Measurements from ENCODE around the gene IGF2R. TPM values are rescaled to one million over a fixed set of nuclear protein-coding genes. Genes with fewer than 3 reads are reported as not detected.

The IGF2R gene
- total RNA-seq, 1 donor from 2014 or later = 144 TPM

DNA sequence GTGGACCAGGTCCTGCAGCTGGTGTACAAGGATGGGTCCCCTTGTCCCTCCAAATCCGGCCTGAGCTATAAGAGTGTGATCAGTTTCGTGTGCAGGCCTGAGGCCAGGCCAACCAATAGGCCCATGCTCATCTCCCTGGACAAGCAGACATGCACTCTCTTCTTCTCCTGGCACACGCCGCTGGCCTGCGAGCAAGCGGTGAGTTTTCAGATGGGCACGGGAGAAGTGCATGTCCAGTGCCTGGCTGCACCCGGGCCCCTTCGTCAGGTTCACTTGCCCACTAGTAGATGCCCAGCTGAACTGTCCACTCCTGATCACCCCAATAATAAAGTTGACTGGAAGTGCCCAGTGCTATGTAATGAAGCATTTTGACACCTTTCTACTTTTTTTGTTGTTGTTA, 104.4 kb downstream of the IGF2R start:
- Mint-ChIP-seq H3K36me3 (ENCODE audit: insufficient read depth) (peaks cover 47% of the 10 kb centered on the region), H3K4me3 (ENCODE audit: low read depth) (no peak overlapping the region)

DNA sequence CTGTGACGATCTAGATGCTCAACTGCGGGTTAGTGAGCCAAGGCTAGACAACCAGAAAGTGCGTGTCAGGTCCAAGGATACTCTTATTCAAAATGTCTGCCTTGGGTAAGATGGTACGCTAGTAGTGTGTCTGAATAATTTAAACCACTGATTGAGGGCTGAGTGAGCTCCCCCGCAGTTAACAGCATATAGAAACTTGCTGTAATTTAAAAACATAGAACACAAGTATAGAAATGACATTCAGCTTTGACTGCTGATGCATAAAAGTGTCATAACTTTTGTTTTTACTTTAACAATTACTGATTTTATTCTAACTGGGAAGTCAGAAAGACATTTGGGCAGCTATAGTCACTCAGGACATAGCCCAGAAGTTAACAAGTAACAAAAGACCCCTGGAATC, 107.1 kb downstream of the IGF2R start:
- TF ChIP-seq, protein P1, sequence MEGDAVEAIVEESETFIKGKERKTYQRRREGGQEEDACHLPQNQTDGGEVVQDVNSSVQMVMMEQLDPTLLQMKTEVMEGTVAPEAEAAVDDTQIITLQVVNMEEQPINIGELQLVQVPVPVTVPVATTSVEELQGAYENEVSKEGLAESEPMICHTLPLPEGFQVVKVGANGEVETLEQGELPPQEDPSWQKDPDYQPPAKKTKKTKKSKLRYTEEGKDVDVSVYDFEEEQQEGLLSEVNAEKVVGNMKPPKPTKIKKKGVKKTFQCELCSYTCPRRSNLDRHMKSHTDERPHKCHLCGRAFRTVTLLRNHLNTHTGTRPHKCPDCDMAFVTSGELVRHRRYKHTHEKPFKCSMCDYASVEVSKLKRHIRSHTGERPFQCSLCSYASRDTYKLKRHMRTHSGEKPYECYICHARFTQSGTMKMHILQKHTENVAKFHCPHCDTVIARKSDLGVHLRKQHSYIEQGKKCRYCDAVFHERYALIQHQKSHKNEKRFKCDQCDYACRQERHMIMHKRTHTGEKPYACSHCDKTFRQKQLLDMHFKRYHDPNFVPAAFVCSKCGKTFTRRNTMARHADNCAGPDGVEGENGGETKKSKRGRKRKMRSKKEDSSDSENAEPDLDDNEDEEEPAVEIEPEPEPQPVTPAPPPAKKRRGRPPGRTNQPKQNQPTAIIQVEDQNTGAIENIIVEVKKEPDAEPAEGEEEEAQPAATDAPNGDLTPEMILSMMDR (IDR thresholded peaks at IDR 0.05; ENCODE audit: unreplicated experiment) = no peak
- no peak overlapping the region for H3K27ac Mint-ChIP-seq
- no peaks in the 10 kb centered on the region for H3K27me3 Mint-ChIP-seq
- no peak overlapping the region for H3K4me3 Mint-ChIP-seq (ENCODE audit: low read depth)
- no peaks in the 10 kb centered on the region for H3K4me1 Mint-ChIP-seq (ENCODE audit: low read depth)
- DNase-seq (ENCODE audit: low spot score, unreplicated experiment) = no peak
- H3K36me3 Mint-ChIP-seq (ENCODE audit: insufficient read depth) = peaks cover 50% of the 10 kb centered on the region
- peaks cover 3% of the 10 kb centered on the region for H3K9me3 Mint-ChIP-seq (ENCODE audit: low read depth)

More for the DNA sequence above, 104.4 kb downstream of the IGF2R start:
- Mint-ChIP-seq H3K27ac (no peak overlapping the region), H3K4me1 (ENCODE audit: low read depth) (no peaks in the 10 kb centered on the region), H3K27me3 (no peaks in the 10 kb centered on the region), H3K9me3 (ENCODE audit: low read depth) (no peaks in the 10 kb centered on the region)
- TF ChIP-seq, protein P1 (IDR thresholded peaks at IDR 0.05; ENCODE audit: unreplicated experiment) = no peak
- DNase-seq (ENCODE audit: low spot score, unreplicated experiment) = no peak

DNA sequence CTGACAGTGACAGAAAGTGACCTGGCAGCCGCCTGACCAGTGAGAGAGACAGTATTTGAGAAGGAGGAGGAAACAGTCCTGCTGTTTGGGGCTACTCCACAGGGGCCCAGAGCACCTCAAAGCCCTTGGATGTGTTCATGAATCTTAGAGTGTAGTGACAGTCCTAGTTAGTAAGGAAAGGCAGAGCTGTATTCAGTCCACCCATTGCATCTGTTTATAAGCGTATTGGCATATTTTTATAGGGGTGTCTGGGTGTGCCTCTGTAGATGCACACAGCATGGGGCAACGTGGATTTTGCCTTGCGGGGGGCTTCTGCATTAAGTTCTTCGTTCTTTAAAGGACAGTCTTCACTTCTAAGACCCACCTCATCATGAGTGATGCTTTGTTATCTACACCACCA, 108.1 kb downstream of the IGF2R start:
- H3K4me1 Mint-ChIP-seq (ENCODE audit: low read depth) = peaks cover 2% of the 10 kb centered on the region
- no peaks in the 10 kb centered on the region for H3K27me3 Mint-ChIP-seq

DNA sequence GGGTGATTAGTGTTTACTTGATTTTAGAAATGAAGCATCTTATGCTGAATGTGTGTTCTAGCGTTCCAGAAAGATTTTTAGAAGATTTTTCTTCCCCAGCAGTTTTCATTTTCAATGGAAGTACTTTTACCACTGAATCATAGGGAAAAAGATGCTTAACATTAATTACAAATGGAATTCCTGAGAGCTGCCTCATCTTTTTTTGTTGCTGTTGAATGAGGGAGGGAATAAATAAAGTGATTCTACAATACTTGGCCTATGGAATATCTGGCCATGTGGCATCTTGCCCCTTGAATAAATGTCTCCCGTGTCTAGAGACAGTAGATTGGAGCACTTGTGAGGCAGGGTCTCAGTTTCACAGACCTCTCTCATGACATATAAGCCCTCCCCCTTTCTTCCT, 108.6 kb downstream of the IGF2R start:
- Mint-ChIP-seq H3K4me3 (ENCODE audit: low read depth) (no peak overlapping the region), H3K27ac (no peak overlapping the region), H3K9me3 (ENCODE audit: low read depth) (peaks cover 3% of the 10 kb centered on the region), H3K27me3 (no peaks in the 10 kb centered on the region), H3K4me1 (ENCODE audit: low read depth) (peaks cover 2% of the 10 kb centered on the region), H3K36me3 (ENCODE audit: insufficient read depth) (peaks cover 55% of the 10 kb centered on the region)
- no peak for DNase-seq (ENCODE audit: low spot score, unreplicated experiment)
- TF ChIP-seq, protein P1 (IDR thresholded peaks at IDR 0.05; ENCODE audit: unreplicated experiment) = no peak

More for the DNA sequence above, 108.1 kb downstream of the IGF2R start:
- Mint-ChIP-seq H3K36me3 (ENCODE audit: insufficient read depth) (peaks cover 57% of the 10 kb centered on the region), H3K27ac (no peak overlapping the region), H3K9me3 (ENCODE audit: low read depth) (peaks cover 3% of the 10 kb centered on the region), H3K4me3 (ENCODE audit: low read depth) (no peak overlapping the region)
- TF ChIP-seq, protein P1 (IDR thresholded peaks at IDR 0.05; ENCODE audit: unreplicated experiment) = no peak
- DNase-seq (ENCODE audit: low spot score, unreplicated experiment) = no peak

DNA sequence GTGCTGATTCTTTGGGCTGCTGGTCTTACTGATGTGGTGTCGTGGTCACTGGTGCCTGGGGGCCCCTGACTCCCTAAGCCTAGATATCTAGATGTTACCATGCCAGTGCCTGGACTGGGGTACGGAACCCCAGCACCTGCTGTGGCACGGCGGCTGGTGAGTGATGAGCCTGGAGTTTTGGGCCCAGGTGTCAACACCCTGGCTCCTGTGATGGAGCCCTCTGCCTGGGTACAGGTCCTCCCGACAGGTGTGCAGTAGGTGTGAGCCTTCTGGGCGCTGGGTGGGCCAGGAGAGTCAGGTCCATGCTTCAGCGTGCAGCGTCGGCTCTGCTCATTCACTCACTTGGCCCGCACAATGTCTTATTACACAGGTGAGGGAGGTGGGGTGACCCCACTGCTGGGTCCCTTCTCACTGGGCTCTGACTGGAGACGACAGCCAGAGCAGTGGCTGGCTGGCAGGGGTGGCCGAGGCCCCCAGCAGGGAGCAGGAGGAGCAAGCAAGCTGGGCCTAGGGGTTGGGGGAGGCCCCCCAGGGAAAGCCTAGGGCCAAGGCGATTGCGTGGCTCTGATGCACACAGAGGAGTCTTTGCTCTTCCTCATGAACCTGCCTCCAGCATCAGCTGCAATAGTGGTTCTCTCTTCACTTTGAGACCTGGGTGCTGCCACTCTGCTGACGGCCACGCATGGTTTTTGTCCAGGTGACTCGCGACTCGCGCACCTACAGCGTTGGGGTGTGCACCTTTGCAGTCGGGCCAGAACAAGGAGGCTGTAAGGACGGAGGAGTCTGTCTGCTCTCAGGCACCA, 110.2 kb downstream of the IGF2R start:
- no peaks in the 10 kb centered on the region for H3K27me3 Mint-ChIP-seq
- H3K9me3 Mint-ChIP-seq (ENCODE audit: low read depth) = peaks cover 3% of the 10 kb centered on the region
- TF ChIP-seq, protein P1 (IDR thresholded peaks at IDR 0.05; ENCODE audit: unreplicated experiment) = no peak
- peaks cover 2% of the 10 kb centered on the region for H3K4me1 Mint-ChIP-seq (ENCODE audit: low read depth)
- DNase-seq (ENCODE audit: low spot score, unreplicated experiment) = no peak
- no peak overlapping the region for H3K27ac Mint-ChIP-seq
- no peak overlapping the region for H3K4me3 Mint-ChIP-seq (ENCODE audit: low read depth)
- peaks cover 53% of the 10 kb centered on the region for H3K36me3 Mint-ChIP-seq (ENCODE audit: insufficient read depth)
